Measurements from ENCODE around the gene PPM1F.
A peak's percentile ranks its signal among the peaks of the same experiment; 100 is the strongest.

Gene PPM1F

GRCh38 chr22:21992593-21993237, 40.1 kb upstream of the PPM1F start:
- DNase-seq (ENCODE audit: low read depth) = no peak
- TF ChIP-seq CTCF (conservative IDR thresholded peaks at IDR 0.05; ENCODE audit: low read depth, low read length) = no peak

GRCh38 chr22:21991774-21992173, 39.1 kb upstream of the PPM1F start:
- no peak overlapping the region for H3K4me3 ChIP-seq (ENCODE audit: low read length)
- DNase-seq (ENCODE audit: low read depth) = no peak
- no peak for TF ChIP-seq CTCF (conservative IDR thresholded peaks at IDR 0.05; ENCODE audit: low read depth, low read length)

More at GRCh38 chr22:21992593-21993237, 40.1 kb upstream of the PPM1F start:
- no peak overlapping the region for H3K4me3 ChIP-seq (ENCODE audit: low read length)

GRCh38 chr22:21991304-21991596, 38.6 kb upstream of the PPM1F start:
- TF ChIP-seq CTCF (conservative IDR thresholded peaks at IDR 0.05; ENCODE audit: low read depth, low read length) = no peak
- no peak for DNase-seq (ENCODE audit: low read depth)
- no peak overlapping the region for H3K4me3 ChIP-seq (ENCODE audit: low read length)

- H3K4me3 ChIP-seq (ENCODE audit: low read length) = no peak overlapping the region
- no peak for DNase-seq (ENCODE audit: low read depth)
- TF ChIP-seq CTCF (conservative IDR thresholded peaks at IDR 0.05; ENCODE audit: low read depth, low read length) = no peak
Observed at GRCh38 chr22:21990445-21991303, 38.0 kb upstream of the PPM1F start.

- no peak overlapping the region for H3K4me3 ChIP-seq (ENCODE audit: low read length)
- DNase-seq (ENCODE audit: low read depth) = no peak
- no peak for TF ChIP-seq CTCF (conservative IDR thresholded peaks at IDR 0.05; ENCODE audit: low read depth, low read length)
Observed at GRCh38 chr22:21989049-21989448, 36.4 kb upstream of the PPM1F start.

GRCh38 chr22:21985214-21985613, 32.6 kb upstream of the PPM1F start:
- TF ChIP-seq CTCF (conservative IDR thresholded peaks at IDR 0.05; ENCODE audit: low read depth, low read length) = no peak
- no peak overlapping the region for H3K4me3 ChIP-seq (ENCODE audit: low read length)
- DNase-seq (ENCODE audit: low read depth) = no peak

- H3K4me3 ChIP-seq (ENCODE audit: low read length) = no peak overlapping the region
- no peak for DNase-seq (ENCODE audit: low read depth)
- peak; percentile 52 for TF ChIP-seq CTCF (conservative IDR thresholded peaks at IDR 0.05; ENCODE audit: low read depth, low read length)
Observed at GRCh38 chr22:21984793-21985192, 32.1 kb upstream of the PPM1F start.

Measured in retinal pigment epithelial cell (primary cell).